GM23338 (cell line): ENCODE data around the gene NFATC2IP. TPM values are rescaled to one million over a fixed set of nuclear protein-coding genes. Genes with fewer than 3 reads are reported as not detected.

Experiments
- ATAC-seq: fragments of 200-7000 bp; cut with Tn5 transposase; 3 replicates; pipeline ENCODE4 v1.9.1; 2020
- DNase-seq: peaks from one replicate; pipeline ENCODE4 v3.0.0-alpha.2; 2015; ENCODE audit warnings: low spot score
- H2AFZ ChIP-seq: fragments of 200-600 bp; sonication (generic); 2 replicates; pipeline ENCODE4 v1.8.0; 2016; ENCODE audit warnings: antibody characterized with exemption, mild to moderate bottlenecking, moderate library complexity
- H3F3A ChIP-seq: fragments of 200-600 bp; sonication (generic); replicated peaks from 2 replicates; pipeline ENCODE4 v1.8.0; 2017; ENCODE audit warnings: antibody characterized with exemption, mixed run types, low read depth
- H3K27ac ChIP-seq: fragments of 200-600 bp; sonication (generic); 2 replicates; pipeline ENCODE4 v1.6.1; 2016; ENCODE audit warnings: low read depth
- H3K27me3 ChIP-seq: fragments of 200-600 bp; sonication (generic); 2 replicates; pipeline ENCODE4 v1.8.0; 2016; ENCODE audit warnings: mild to moderate bottlenecking, mixed run types, moderate library complexity; ENCODE audit not compliant: insufficient read depth
- H3K36me3 ChIP-seq: fragments of 200-600 bp; sonication (generic); 2 replicates; pipeline ENCODE4 v1.8.0; 2016; ENCODE audit warnings: mild to moderate bottlenecking; ENCODE audit not compliant: insufficient read depth
- H3K4me1 ChIP-seq: fragments of 200-600 bp; sonication (generic); 2 replicates; pipeline ENCODE4 v1.8.0; 2016; ENCODE audit warnings: mild to moderate bottlenecking, moderate library complexity; ENCODE audit not compliant: insufficient read depth
- H3K4me2 ChIP-seq: fragments of 200-600 bp; sonication (generic); 2 replicates; pipeline ENCODE4 v1.7.1; 2017; ENCODE audit warnings: mixed run types
- H3K4me3 ChIP-seq: fragments of 200-600 bp; sonication (generic); 2 replicates; pipeline ENCODE4 v1.6.1; 2016; ENCODE audit warnings: mixed run types
- H3K79me2 ChIP-seq: fragments of 200-600 bp; sonication (generic); replicated peaks from 2 replicates; pipeline ENCODE4 v1.8.0; 2017; ENCODE audit warnings: mild to moderate bottlenecking; ENCODE audit not compliant: insufficient read depth
- H3K9me2 ChIP-seq: fragments of 200-600 bp; sonication (generic); 2 replicates; pipeline ENCODE4 v1.8.0; 2017; ENCODE audit not compliant: insufficient read depth
- H4K20me1 ChIP-seq: fragments of 200-600 bp; sonication (generic); replicated peaks from 2 replicates; pipeline ENCODE4 v1.8.0; 2017; ENCODE audit warnings: mild to moderate bottlenecking; ENCODE audit not compliant: insufficient read depth
- H3K27ac Mint-ChIP-seq: 2 replicates; pipeline ENCODE4 v1.8.0; 2020; ENCODE audit warnings: inconsistent platforms, mild to moderate bottlenecking, moderate library complexity, mixed read lengths
- H3K27me3 Mint-ChIP-seq: 3 replicates; pipeline ENCODE4 v1.8.0; 2022; ENCODE audit warnings: low read depth, mild to moderate bottlenecking, moderate library complexity, mixed read lengths, inconsistent platforms; ENCODE audit not compliant: insufficient read depth, poor library complexity
- H3K36me3 Mint-ChIP-seq: 3 replicates; pipeline ENCODE4 v1.8.0; 2021; ENCODE audit warnings: low read depth, mild to moderate bottlenecking, inconsistent platforms, moderate library complexity, mixed read lengths
- H3K4me1 Mint-ChIP-seq: 3 replicates; pipeline ENCODE4 v1.8.0; 2020; ENCODE audit warnings: mild to moderate bottlenecking, inconsistent platforms, mixed read lengths
- H3K4me3 Mint-ChIP-seq: 3 replicates; pipeline ENCODE4 v1.8.0; 2021; ENCODE audit warnings: moderate library complexity, mild to moderate bottlenecking, inconsistent platforms, mixed read lengths
- H3K9me3 Mint-ChIP-seq: 3 replicates; pipeline ENCODE4 v1.8.0; 2020; ENCODE audit warnings: moderate library complexity, mild to moderate bottlenecking, inconsistent platforms, mixed read lengths
- EZH2phosphoT487 ChIP-seq: fragments of 200-600 bp; sonication (generic); IDR thresholded peaks from one replicate; pipeline ENCODE4 v1.8.1; 2018; ENCODE audit warnings: antibody characterized with exemption; ENCODE audit not compliant: unreplicated experiment
- JUNB ChIP-seq: IDR thresholded peaks from one replicate; pipeline ENCODE4 v1.6.1; 2016; ENCODE audit warnings: antibody characterized with exemption; ENCODE audit not compliant: unreplicated experiment
- ZNF114 ChIP-seq: fragments of 250-450 bp; sonication (Bioruptor Pico); IDR thresholded peaks from 2 replicates; pipeline ENCODE4 v1.5.0; 2020; ENCODE audit warnings: mild to moderate bottlenecking, moderate library complexity
- polyA plus RNA-seq: library from polyadenylated mRNA; unstranded; fragments of >200 nt; fragmentation: Nextera tagmentation; extraction: Ambion mirVana; gene quantifications from 2 replicates; pipeline ENCODE4 v1.2.1, GENCODE V29; 2016
- total RNA-seq: library from RNA; depleted of rRNA; stranded (reverse); fragments of >200 nt; shearing (Covaris generic); gene quantifications from 2 replicates; pipeline ENCODE4 v1.2.3, GENCODE V29; 2014
- TF ChIP-seq, protein P1 (sequence below): fragments of 250-450 bp; sonication (Bioruptor Pico); IDR thresholded peaks from 2 replicates; pipeline ENCODE4 v1.5.0; 2020; ENCODE audit warnings: mild to moderate bottlenecking, moderate library complexity

Gene NFATC2IP
- total and polyA plus RNA-seq, 2 experiments from 2014 or later = 23.5 to 65.4 TPM

DNA sequence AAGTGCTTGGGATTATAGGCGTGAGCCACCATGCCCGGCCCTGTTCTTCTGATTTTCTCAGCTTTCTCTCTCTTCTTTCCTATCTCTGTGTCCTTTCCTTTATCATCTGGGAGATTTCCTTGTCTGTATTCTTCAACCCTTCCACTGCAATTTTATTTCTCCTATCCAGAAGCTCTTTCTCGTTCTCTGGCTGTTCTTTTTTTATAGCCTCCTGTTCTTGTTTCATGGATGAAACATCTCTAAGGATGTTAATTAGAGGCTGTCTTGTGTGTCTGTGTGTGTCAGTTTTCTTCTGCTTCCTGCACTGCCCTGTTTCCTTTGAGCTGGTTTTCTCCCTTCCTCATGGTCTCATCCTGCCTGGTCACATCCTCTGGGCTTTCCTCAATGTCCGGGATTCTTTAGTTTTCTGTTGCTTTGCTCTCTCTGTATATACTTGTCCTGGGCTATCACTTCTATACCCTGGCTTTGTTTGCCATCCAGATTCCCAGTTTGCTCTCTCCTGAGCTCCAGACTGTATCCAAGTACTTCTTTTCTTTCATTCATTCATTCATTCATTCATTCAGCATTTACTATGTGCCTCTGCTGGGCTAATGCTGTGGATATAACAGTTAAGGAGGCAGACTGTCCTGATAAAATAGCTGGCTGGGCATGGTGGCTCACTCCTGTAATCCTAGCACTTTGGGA is 36.6 kb downstream of the NFATC2IP start (continued):
- TF ChIP-seq, protein P1, sequence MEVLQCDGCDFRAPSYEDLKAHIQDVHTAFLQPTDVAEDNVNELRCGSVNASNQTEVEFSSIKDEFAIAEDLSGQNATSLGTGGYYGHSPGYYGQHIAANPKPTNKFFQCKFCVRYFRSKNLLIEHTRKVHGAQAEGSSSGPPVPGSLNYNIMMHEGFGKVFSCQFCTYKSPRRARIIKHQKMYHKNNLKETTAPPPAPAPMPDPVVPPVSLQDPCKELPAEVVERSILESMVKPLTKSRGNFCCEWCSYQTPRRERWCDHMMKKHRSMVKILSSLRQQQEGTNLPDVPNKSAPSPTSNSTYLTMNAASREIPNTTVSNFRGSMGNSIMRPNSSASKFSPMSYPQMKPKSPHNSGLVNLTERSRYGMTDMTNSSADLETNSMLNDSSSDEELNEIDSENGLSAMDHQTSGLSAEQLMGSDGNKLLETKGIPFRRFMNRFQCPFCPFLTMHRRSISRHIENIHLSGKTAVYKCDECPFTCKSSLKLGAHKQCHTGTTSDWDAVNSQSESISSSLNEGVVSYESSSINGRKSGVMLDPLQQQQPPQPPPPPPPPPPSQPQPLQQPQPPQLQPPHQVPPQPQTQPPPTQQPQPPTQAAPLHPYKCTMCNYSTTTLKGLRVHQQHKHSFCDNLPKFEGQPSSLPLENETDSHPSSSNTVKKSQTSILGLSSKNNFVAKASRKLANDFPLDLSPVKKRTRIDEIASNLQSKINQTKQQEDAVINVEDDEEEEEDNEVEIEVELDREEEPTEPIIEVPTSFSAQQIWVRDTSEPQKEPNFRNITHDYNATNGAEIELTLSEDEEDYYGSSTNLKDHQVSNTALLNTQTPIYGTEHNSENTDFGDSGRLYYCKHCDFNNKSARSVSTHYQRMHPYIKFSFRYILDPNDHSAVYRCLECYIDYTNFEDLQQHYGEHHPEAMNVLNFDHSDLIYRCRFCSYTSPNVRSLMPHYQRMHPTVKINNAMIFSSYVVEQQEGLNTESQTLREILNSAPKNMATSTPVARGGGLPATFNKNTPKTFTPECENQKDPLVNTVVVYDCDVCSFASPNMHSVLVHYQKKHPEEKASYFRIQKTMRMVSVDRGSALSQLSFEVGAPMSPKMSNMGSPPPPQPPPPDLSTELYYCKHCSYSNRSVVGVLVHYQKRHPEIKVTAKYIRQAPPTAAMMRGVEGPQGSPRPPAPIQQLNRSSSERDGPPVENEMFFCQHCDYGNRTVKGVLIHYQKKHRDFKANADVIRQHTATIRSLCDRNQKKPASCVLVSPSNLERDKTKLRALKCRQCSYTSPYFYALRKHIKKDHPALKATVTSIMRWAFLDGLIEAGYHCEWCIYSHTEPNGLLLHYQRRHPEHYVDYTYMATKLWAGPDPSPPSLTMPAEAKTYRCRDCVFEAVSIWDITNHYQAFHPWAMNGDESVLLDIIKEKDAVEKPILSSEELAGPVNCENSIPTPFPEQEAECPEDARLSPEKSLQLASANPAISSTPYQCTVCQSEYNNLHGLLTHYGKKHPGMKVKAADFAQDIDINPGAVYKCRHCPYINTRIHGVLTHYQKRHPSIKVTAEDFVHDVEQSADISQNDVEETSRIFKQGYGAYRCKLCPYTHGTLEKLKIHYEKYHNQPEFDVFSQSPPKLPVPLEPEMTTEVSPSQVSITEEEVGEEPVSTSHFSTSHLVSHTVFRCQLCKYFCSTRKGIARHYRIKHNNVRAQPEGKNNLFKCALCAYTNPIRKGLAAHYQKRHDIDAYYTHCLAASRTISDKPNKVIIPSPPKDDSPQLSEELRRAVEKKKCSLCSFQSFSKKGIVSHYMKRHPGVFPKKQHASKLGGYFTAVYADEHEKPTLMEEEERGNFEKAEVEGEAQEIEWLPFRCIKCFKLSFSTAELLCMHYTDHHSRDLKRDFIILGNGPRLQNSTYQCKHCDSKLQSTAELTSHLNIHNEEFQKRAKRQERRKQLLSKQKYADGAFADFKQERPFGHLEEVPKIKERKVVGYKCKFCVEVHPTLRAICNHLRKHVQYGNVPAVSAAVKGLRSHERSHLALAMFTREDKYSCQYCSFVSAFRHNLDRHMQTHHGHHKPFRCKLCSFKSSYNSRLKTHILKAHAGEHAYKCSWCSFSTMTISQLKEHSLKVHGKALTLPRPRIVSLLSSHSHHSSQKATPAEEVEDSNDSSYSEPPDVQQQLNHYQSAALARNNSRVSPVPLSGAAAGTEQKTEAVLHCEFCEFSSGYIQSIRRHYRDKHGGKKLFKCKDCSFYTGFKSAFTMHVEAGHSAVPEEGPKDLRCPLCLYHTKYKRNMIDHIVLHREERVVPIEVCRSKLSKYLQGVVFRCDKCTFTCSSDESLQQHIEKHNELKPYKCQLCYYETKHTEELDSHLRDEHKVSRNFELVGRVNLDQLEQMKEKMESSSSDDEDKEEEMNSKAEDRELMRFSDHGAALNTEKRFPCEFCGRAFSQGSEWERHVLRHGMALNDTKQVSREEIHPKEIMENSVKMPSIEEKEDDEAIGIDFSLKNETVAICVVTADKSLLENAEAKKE (CRISPR knock-in tag) = no peak
- TF ChIP-seq ZNF114 (CRISPR knock-in tag) (no peak), EZH2phosphoT487 (no peak), JUNB (no peak)

DNA sequence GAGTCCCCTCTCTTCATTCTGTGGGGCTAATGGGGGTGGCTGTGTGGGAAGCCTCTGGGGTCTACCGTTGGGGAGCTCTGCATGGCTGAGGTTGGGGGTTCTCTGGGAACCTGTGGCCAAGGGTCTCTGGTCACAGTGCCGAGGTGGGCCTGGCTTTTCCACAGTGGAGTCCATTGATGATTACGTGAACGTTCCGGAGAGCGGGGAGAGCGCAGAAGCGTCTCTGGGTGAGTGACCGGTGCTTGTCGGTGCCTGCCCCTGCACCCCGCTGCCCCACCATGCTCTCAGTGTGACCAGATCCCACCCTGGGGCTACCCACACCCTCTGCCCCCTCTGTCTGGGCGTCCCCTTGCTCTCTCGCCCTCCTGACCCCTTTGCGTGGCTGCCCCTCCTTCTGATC is 38.6 kb downstream of the NFATC2IP start:
- Histone ChIP-seq H3K9me2 (no peaks in the 10 kb centered on the region), H4K20me1 (no peaks in the 10 kb centered on the region), H3K79me2 (no peaks in the 10 kb centered on the region), H3K4me1 (no peaks in the 10 kb centered on the region), H3K27me3 (no peaks in the 10 kb centered on the region), H3K27ac (no peak overlapping the region), H3K4me2 (no peak overlapping the region), H3F3A (no peaks in the 10 kb centered on the region), H3K36me3 (0 out of 2 replicates have a peak, but pooled peaks cover 4% of the 10 kb centered on the region), H3K4me3 (no peak overlapping the region), H2AFZ (no peak overlapping the region)
- Mint-ChIP-seq H3K4me1 (no peaks in the 10 kb centered on the region), H3K4me3 (no peak overlapping the region), H3K27ac (no peak overlapping the region), H3K36me3 (peaks cover 7% of the 10 kb centered on the region), H3K9me3 (no peaks in the 10 kb centered on the region; the same call in 1 of the 3 replicates), H3K27me3 (peaks cover 8% of the 10 kb centered on the region)
- no peak for TF ChIP-seq JUNB
- ATAC-seq (no peak), DNase-seq (no peak)
